IMR-90 (cell line): ENCODE data around the gene SIAH3. TPM values are rescaled to one million over a fixed set of nuclear protein-coding genes. Genes with fewer than 3 reads are reported as not detected.

Experiments used
- ATAC-seq: fragments of 200-7000 bp; cut with Tn5 transposase; 2 replicates; pipeline ENCODE4 v1.9.1; 2020; ENCODE audit warnings: low read depth, mild to moderate bottlenecking, moderate library complexity
- BruUV-seq: library from RNA; stranded (reverse); fragments of 400-500 nt; replicated peaks from 2 replicates; lab custom pipeline; 2021; lab: Mats Ljungman, UMichigan
- CTCF ChIA-PET: fragments of 300-600 bp; formaldehyde crosslinking; extraction: SDS; loops from one replicate; lab custom pipeline; 2021; ENCODE audit warnings: antibody characterized with exemption; lab: Yijun Ruan, JAX
- POLR2A ChIA-PET: fragments of 300-600 bp; sonication (Branson Sonifier 250); formaldehyde crosslinking; loops from one replicate; lab custom pipeline; 2022; ENCODE audit warnings: antibody characterized with exemption; ENCODE audit not compliant: unreplicated experiment; lab: Charles Lee
- DNase-seq: peaks from one replicate; pipeline ENCODE4 v3.0.0; 2013
- H2AFZ ChIP-seq: replicated peaks from 2 replicates; pipeline ENCODE3; 2013; ENCODE audit warnings: low read length, mild to moderate bottlenecking; ENCODE audit not compliant: poor library complexity
- H2AK5ac ChIP-seq: 2 replicates; pipeline ENCODE4 v1.6.1; 2013; ENCODE audit warnings: low read depth, low read length, inconsistent platforms
- H2AK9ac ChIP-seq: replicated peaks from 2 replicates; pipeline ENCODE3; 2013; ENCODE audit warnings: mild to moderate bottlenecking, low read depth, low read length, moderate library complexity; ENCODE audit not compliant: poor library complexity
- H2BK120ac ChIP-seq: 2 replicates; pipeline ENCODE4 v1.6.1; 2013; ENCODE audit warnings: low read depth, low read length, inconsistent platforms
- H2BK15ac ChIP-seq: 3 replicates; pipeline ENCODE4 v1.6.1; 2013; ENCODE audit warnings: low read depth, low read length, inconsistent platforms
- H2BK20ac ChIP-seq: 2 replicates; pipeline ENCODE4 v1.6.1; 2013; ENCODE audit warnings: low read depth, mild to moderate bottlenecking, inconsistent platforms, low read length, moderate library complexity
- H2BK5ac ChIP-seq: 2 replicates; pipeline ENCODE4 v1.6.1; 2013; ENCODE audit warnings: mild to moderate bottlenecking, low read depth, low read length, inconsistent platforms; ENCODE audit not compliant: poor library complexity, severe bottlenecking
- H3K14ac ChIP-seq: replicated peaks from 2 replicates; pipeline ENCODE4 v1.6.1; 2013; ENCODE audit warnings: low read depth, low read length, inconsistent platforms
- H3K18ac ChIP-seq: 2 replicates; pipeline ENCODE4 v1.6.1; 2013; ENCODE audit warnings: low read depth, low read length, control low read depth
- H3K23ac ChIP-seq: 2 replicates; pipeline ENCODE4 v1.6.1; 2013; ENCODE audit warnings: low read depth, low read length, inconsistent platforms
- H3K27ac ChIP-seq: 2 replicates; pipeline ENCODE4 v1.5.1; 2013; ENCODE audit warnings: mild to moderate bottlenecking, control low read depth, low read length; ENCODE audit not compliant: insufficient read depth
- H3K27me3 ChIP-seq: 2 replicates; pipeline ENCODE4 v1.6.1; 2013; ENCODE audit warnings: low read length; ENCODE audit not compliant: control insufficient read depth, insufficient read depth
- H3K36me3 ChIP-seq: 2 replicates; pipeline ENCODE4 v1.6.1; 2013; ENCODE audit warnings: low read length, mixed read lengths; ENCODE audit not compliant: control insufficient read depth, insufficient read depth
- H3K4ac ChIP-seq: 2 replicates; pipeline ENCODE4 v1.6.1; 2013; ENCODE audit warnings: low read depth, low read length, inconsistent platforms
- H3K4me1 ChIP-seq: 2 replicates; pipeline ENCODE4 v1.6.1; 2013; ENCODE audit warnings: low read length, mixed read lengths; ENCODE audit not compliant: control insufficient read depth, insufficient read depth
- H3K4me2 ChIP-seq: 2 replicates; pipeline ENCODE4 v1.6.1; 2013; ENCODE audit warnings: low read depth, mild to moderate bottlenecking, control low read depth, low read length, moderate library complexity
- H3K4me3 ChIP-seq: 2 replicates; pipeline ENCODE4 v1.5.1; 2013; ENCODE audit warnings: low read depth, mild to moderate bottlenecking, control low read depth, low read length, moderate library complexity; ENCODE audit not compliant: insufficient read depth
- H3K56ac ChIP-seq: 2 replicates; pipeline ENCODE4 v1.6.1; 2013; ENCODE audit warnings: low read length, inconsistent platforms; ENCODE audit not compliant: insufficient read depth; ENCODE audit errors: extremely low read depth
- H3K79me1 ChIP-seq, 2 experiments: 2 replicates each; pipeline ENCODE4 v1.6.1; 2013; ENCODE audit warnings: low read length in 2 of 2, inconsistent platforms in 1 of 2, low read depth in 1 of 2
- H3K9ac ChIP-seq: 2 replicates; pipeline ENCODE4 v1.6.1; 2013; ENCODE audit warnings: low read depth, low read length, control low read depth
- H3K9me1 ChIP-seq: 2 replicates; pipeline ENCODE4 v1.6.1; 2013; ENCODE audit warnings: low read length, inconsistent platforms; ENCODE audit not compliant: insufficient read depth
- H3K9me3 ChIP-seq: 2 replicates; pipeline ENCODE4 v1.6.1; 2013; ENCODE audit warnings: low read length; ENCODE audit not compliant: control insufficient read depth, insufficient read depth
- H4K20me1 ChIP-seq: 2 replicates; pipeline ENCODE4 v1.6.1; 2013; ENCODE audit warnings: low read length, inconsistent platforms; ENCODE audit not compliant: insufficient read depth
- H4K5ac ChIP-seq: 2 replicates; pipeline ENCODE4 v1.6.1; 2013; ENCODE audit warnings: mild to moderate bottlenecking, low read depth, low read length, control low read depth
- H4K8ac ChIP-seq, 2 experiments: 2 replicates each; pipeline ENCODE4 v1.6.1; 2013; ENCODE audit warnings: low read depth in 2 of 2, low read length in 2 of 2, control low read depth in 1 of 2, inconsistent platforms in 1 of 2
- H4K91ac ChIP-seq: 2 replicates; pipeline ENCODE4 v1.6.1; 2013; ENCODE audit warnings: low read depth, low read length, inconsistent platforms; ENCODE audit not compliant: insufficient read depth
- BHLHE40 ChIP-seq: fragments of 150-350 bp; IDR thresholded peaks from 2 replicates; pipeline ENCODE4 v1.6.1; 2016; ENCODE audit warnings: mild to moderate bottlenecking, low read depth, low read length
- CEBPB ChIP-seq: IDR thresholded peaks from 2 replicates; pipeline ENCODE4 v1.6.1; 2012; ENCODE audit warnings: low read depth, low read length, improper control_type of control experiment
- CHD1 ChIP-seq: IDR thresholded peaks from 2 replicates; pipeline ENCODE4 v1.6.1; 2012; ENCODE audit warnings: low read depth, low read length, improper control_type of control experiment
- MAFK ChIP-seq: IDR thresholded peaks from 2 replicates; pipeline ENCODE4 v1.6.1; 2012; ENCODE audit warnings: low read depth, low read length, improper control_type of control experiment
- MAZ ChIP-seq: IDR thresholded peaks from 2 replicates; pipeline ENCODE4 v1.6.1; 2012; ENCODE audit warnings: low read depth, mild to moderate bottlenecking, low read length, improper control_type of control experiment, moderate library complexity, borderline replicate concordance
- MXI1 ChIP-seq: IDR thresholded peaks from 2 replicates; pipeline ENCODE4 v1.6.1; 2012; ENCODE audit warnings: low read depth, mild to moderate bottlenecking, low read length, moderate library complexity, borderline replicate concordance
- NFE2L2 ChIP-seq: fragments of 150-350 bp; IDR thresholded peaks from 2 replicates; pipeline ENCODE4 v1.6.1; 2016; ENCODE audit warnings: low read depth, mild to moderate bottlenecking, low read length
- RFX5 ChIP-seq: IDR thresholded peaks from 2 replicates; pipeline ENCODE4 v1.8.0; 2012; ENCODE audit warnings: low read depth, mild to moderate bottlenecking, low read length, moderate library complexity
- SMC3 ChIP-seq: fragments of 150-350 bp; IDR thresholded peaks from 2 replicates; pipeline ENCODE4 v1.6.1; 2016; ENCODE audit warnings: low read depth, mild to moderate bottlenecking, antibody characterized with exemption, low read length, moderate library complexity
- WGBS, 2 experiments: methylation state at CpG; one replicate each; pipeline versions ENCODE4 v1.1.5 to v1.1.7; 2013; ENCODE audit warnings: missing lambda C conversion rate in 2 of 2; ENCODE audit not compliant: insufficient read length in 1 of 2; ENCODE audit errors: extremely low coverage in 2 of 2; 5-methylcytosine and 5-hydroxymethylcytosine counted together
- dilution Hi-C: fragments of 300-500 bp; cut with HindIII; formaldehyde crosslinking; loops from one replicate; pipeline ENCODE4 v1.14.3; 2018; ENCODE audit warnings: low sequenced_read_pairs; ENCODE audit not compliant: unreplicated experiment
- in situ Hi-C: fragments of 300-500 bp; cut with MboI; formaldehyde crosslinking; loops from 3 replicates; pipeline ENCODE4 v1.14.3; 2019; ENCODE audit warnings: low sequenced_read_pairs, inconsistent platforms, mixed read lengths
- intact Hi-C: fragments of 100-400 bp; cut with micrococcal nuclease; formaldehyde crosslinking; loops from 2 replicates; pipeline ENCODE4 v1.10.0; 2022
- polyA plus RNA-seq, 3 experiments: library from polyadenylated mRNA; depleted of rRNA; stranded (reverse); fragments of >200 nt; gene quantifications; 2 replicates each; pipeline ENCODE4 v1.2.3, GENCODE V29; 2012; ENCODE audit warnings: low replicate concordance in 1 of 3
- total RNA-seq: library from RNA; depleted of rRNA; stranded (reverse); fragments of >200 nt; gene quantifications from 2 replicates; pipeline ENCODE4 v1.2.3, GENCODE V29; 2012
- TF ChIP-seq, protein P1 (sequence below): fragments of 150-350 bp; IDR thresholded peaks from 2 replicates; pipeline ENCODE4 v1.6.1; 2017; ENCODE audit warnings: mild to moderate bottlenecking, antibody characterized with exemption, low read length, low read depth

Gene SIAH3
- total and polyA plus RNA-seq, 2 of the 4 experiments (the other 2 are of a cell fraction), result under 0.01 TPM; not detected in 1

DNA sequence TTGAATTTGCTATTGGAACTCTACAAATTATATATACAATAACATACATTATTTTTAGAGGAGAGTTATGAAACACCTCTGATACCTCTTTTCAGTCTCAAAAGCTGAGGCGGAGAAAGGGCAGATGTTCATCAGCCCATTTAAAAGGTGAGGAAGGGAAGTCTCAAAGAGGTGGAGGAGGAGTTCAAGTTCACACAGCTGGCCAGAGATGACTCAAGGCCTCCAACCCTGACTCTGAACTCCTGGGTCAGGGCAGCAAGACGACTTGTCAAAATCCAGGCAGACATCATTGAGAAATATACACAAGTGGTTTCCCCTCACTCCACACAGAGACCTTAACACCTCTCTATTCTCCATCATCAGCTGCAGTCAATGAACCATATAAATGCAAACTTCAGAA lies 2.1 kb downstream of the SIAH3 start:
- no CpG with 5 or more reads among the region's 2 CpGs for WGBS, 2 experiments
- dilution Hi-C loops, result no loop called here
- Histone ChIP-seq H3K4ac (no peak overlapping the region), H2AK5ac (no peak overlapping the region), H3K9ac (no peak overlapping the region), H3K79me1 (no peaks in the 10 kb centered on the region), H3K9me1 (no peaks in the 10 kb centered on the region), H2AFZ (no peak overlapping the region), H3K23ac (no peak overlapping the region), H4K20me1 (no peaks in the 10 kb centered on the region), H2BK120ac (no peak overlapping the region), H3K36me3 (no peaks in the 10 kb centered on the region), H4K5ac (no peak overlapping the region), H4K8ac (no peak overlapping the region), H4K91ac (no peak overlapping the region), H3K18ac (no peak overlapping the region), H3K4me2 (no peak overlapping the region), H3K56ac (no peak overlapping the region), H2BK15ac (no peak overlapping the region), H3K9me3 (no peaks in the 10 kb centered on the region), H2AK9ac (no peak overlapping the region), H2BK5ac (no peak overlapping the region), H3K14ac (no peak overlapping the region), H2BK20ac (no peak overlapping the region), H3K4me1 (no peaks in the 10 kb centered on the region), H3K27me3 (peaks cover 47% of the 10 kb centered on the region), H3K27ac (no peak overlapping the region), H3K4me3 (no peak overlapping the region)
- intact Hi-C loops, result no loop called here
- BruUV-seq, result no TSS peak
- TF ChIP-seq CEBPB, result no peak
- no peak for TF ChIP-seq MXI1
- TF ChIP-seq NFE2L2, result no peak
- no peak for TF ChIP-seq MAZ
- TF ChIP-seq MAFK, result no peak
- TF ChIP-seq RFX5, result no peak
- TF ChIP-seq, protein P1, sequence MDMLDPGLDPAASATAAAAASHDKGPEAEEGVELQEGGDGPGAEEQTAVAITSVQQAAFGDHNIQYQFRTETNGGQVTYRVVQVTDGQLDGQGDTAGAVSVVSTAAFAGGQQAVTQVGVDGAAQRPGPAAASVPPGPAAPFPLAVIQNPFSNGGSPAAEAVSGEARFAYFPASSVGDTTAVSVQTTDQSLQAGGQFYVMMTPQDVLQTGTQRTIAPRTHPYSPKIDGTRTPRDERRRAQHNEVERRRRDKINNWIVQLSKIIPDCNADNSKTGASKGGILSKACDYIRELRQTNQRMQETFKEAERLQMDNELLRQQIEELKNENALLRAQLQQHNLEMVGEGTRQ, result no peak
- TF ChIP-seq BHLHE40, result no peak
- TF ChIP-seq CHD1, result no peak
- no peak for TF ChIP-seq SMC3
- ChIA-PET CTCF (no interaction called here), POLR2A (no interaction called here)
- in situ Hi-C loops, result no loop called here
- ATAC-seq (no peak), DNase-seq (no peak)
